ENCODE results near the gene LMTK2.

LMTK2 gene

DNA sequence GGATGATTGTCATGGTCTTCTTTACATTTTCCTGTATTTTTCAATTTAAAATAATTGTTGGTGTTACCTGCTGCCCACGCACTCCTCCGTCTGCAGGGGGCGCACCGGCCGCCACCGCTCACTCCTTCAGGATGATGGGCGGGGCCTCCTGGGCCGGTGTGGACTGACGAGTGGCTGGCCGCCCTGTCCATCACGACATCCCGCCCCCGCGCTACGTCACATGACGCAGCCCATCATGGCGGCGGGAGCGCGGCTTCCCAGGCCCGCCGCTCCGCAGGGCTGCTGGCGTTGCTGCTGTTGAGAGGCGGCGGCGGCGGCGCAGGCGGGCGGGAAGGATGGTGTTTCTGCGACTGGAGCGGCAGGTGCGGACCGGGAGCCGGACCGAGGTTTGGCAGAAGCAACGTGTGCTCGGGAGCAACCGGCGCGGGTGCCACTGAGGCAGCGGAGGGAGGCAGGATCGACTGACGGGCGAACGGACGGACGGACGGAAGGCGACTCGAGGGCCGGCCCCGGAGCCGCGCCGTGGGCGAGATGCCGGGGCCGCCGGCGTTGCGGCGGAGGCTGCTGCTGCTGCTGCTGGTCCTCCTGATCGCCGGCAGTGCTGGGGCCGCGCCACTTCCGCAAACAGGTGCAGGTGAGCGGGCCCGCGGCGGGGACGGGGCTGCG lies at the start of gene LMTK2:
Gene LMTK2 (plus strand): TSS at position 216 of the 666 bp plus-strand sequence. CDS start 316 bp downstream, at position 532.
- DNase-seq (ENCODE audit: low read depth in 2 of 2): peak; percentile 96

DNA sequence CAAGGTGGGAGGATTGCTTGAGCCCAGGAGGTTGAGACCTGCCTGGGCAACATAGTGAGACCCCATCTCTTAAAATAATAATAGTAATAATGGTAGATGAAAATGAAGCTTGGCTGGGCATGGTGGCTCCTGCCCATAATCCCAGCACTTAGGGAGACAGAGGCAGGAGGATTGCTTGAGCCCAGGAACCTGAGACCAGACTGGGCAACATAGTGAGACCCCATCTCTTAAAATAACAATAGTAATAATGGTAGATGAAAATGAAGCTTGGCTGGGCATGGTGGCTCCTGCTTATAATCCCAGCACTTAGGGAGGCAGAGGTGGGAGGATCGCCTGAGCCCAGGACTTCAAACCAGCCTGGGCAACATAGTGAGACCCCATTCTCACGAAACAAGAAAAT lies 49.5 kb upstream of the LMTK2 start:
- no peak for DNase-seq (ENCODE audit: low read depth in 2 of 2)

DNA sequence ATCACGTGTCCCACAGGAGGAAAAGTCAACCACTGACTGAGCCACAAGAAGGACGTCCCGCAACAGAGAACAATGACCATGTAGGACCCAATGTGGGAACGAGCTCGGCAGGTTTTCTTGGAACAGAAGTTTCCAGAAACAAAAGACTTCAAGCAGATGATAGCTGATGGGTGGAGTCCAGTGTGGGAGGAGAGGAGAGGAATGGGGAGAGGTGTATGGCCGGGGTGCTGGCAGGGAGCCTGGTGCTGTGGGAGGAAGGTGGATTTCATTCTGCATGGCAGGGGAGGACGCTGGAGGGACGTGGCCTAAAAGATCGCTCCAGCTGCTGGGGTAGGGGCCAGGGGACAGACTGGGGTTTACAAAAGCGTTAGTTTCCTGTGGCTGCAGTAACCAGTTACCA lies 48.5 kb upstream of the LMTK2 start:
- DNase-seq (ENCODE audit: low read depth in 2 of 2): no peak

DNA sequence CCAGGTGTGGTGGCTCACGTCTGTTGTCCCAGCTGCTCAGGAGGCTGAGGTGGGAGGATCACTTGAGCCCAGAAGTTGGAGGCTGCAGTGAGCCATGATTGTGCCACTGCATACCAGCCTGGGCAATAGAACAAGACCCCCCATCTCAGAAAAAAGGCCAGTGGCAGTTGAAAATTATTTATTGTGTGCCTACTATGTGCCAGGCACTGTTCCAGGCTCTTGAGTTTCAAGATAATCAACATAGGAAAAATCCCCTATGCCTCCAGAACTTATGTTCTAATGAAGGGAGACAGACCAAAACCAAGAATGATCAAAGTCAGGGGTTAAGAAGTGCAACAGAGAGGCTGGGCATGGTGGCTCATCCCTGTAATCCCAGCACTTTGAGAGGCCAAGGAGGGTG lies 42.4 kb upstream of the LMTK2 start:
- no peak for DNase-seq (ENCODE audit: low read depth in 2 of 2)

DNA sequence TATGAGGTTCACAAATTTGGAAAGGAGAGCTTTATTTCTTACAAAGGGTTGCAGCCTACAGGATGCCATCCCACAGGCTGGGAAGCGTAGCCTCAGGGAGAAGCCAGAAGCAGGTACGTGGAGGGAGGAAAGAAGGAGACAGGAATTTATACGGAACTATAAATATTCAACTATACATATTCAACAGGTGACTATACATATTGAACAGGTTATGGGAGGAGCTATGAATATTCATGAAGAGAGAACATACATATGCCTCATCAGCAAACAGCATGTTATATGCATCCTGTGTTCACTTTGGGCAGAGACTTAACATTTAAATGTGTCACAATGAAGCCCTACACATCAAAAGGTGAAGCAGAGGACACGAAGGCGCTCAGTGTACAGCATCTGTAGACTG lies 40.5 kb upstream of the LMTK2 start:
- no peak for DNase-seq (ENCODE audit: low read depth in 2 of 2)

DNA sequence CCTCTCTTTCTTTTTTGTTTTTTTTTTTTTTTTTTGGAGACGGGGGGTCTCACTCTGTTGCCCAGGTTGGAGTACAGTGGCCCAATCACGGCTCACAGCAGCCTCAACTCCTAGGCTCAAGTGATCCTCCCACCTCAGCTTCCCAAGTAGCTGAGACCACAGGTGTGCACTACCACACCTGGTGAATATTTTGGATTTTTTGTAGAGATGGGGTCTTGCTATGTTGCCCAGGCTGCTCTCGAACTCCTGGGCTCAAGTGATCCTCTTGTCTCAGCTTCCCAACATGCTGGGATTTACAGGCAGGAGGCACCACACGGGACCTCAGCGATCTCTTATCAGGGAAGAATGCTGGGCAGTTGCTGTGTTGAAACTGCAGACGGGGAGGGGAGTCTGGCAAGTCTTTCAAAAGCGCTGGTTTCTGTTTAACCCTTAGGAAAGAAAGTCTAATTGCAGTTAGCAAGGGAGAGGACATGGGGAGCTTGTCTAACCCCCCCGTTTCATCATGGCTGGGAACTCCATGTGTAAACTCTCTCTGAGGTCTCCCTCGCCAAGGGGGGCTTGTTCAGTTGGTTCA lies 39.6 kb upstream of the LMTK2 start:
- DNase-seq (ENCODE audit: low read depth in 2 of 2): no peak

DNA sequence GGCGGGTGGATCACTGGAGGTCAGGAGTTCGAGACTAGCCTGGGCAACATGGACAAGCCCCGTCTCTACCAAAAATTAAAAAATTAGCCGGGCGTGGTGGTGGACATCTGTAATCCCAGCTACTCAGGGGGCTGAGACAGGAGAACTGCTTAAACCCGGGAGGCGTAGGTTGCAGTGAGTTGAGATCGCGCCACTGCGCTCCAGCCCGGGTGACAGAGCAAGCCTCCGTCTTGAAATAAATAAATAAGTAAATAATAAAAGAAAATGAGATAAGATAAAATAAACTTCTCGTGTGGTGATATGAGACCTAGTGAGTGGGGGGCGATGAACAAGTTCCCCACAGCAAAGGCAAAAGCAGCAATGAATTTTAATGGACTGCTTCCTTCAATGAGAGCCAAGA lies 33.6 kb upstream of the LMTK2 start:
- DNase-seq (ENCODE audit: low read depth in 2 of 2): no peak

DNA sequence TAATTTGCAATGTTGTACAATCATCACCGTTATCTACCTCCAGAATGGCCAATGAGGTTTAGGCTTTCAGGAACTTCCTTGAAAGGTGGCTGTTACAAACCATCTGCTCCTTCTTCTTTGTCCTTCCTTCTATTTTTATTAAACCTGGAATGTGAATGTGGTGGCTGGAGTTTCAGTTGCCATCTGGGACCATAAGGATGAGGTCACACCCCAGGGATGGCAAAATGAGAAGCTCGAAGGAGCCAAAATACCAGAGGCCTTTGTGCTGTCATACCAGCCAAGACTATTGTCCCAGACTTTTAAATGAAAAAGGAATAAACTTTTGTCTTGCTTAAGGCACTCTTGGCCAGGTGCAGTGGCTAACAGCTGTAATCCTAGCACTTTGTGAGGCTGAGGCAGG lies 30.9 kb upstream of the LMTK2 start:
- DNase-seq (ENCODE audit: low read depth in 2 of 2): no peak

DNA sequence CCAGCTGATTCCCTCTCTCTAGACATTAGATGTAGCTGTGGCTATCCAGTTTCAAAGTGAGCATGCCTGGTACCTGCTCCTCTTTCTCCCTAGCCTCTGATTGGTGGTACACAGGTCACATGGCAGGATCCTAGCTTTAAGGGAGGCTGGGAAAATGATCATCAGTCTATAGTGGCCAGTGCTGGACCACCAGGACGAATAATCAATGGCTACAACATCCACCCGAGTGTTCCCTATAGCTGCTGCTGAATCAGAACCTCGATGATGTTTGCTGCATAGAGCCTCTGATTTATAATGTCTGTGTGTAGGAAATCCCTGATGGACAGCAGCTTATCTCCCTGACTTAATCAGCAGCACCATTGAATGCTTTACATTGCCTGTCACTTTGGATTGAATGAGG lies 28.9 kb upstream of the LMTK2 start:
- no peak for DNase-seq (ENCODE audit: low read depth in 2 of 2)

DNA sequence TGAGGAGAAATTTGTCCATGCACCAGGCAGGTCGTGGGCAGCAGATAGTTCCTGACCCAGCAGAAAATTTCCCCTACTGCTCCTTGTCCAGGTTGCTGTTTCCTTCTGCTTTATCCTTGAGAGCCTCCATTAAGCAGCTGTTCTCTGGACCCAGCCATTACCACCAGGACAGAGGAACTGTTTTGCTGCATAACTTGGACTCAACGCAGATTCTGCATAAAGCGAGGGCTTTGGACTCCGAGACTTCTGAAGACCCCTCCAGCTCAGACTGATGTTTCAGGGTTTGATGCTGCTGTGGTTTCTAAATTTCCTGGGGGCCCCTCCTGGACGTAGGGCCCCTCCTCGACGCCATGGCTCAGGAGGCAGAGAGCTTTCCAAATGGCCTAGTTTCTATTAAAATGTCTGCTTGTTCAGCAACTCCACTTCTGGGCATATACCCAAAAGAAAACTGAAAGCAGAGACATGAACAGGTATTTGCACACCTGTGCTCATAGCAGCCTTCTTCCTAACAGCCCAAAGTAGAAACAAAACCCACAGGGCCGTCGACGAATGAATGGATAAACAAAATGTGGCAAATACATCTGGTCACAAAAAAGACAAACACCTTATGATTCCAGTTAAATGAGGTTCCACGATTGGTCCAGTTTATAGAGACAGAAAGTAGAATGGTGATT lies 28.3 kb upstream of the LMTK2 start:
- no peak for DNase-seq (ENCODE audit: low read depth in 2 of 2)

DNA sequence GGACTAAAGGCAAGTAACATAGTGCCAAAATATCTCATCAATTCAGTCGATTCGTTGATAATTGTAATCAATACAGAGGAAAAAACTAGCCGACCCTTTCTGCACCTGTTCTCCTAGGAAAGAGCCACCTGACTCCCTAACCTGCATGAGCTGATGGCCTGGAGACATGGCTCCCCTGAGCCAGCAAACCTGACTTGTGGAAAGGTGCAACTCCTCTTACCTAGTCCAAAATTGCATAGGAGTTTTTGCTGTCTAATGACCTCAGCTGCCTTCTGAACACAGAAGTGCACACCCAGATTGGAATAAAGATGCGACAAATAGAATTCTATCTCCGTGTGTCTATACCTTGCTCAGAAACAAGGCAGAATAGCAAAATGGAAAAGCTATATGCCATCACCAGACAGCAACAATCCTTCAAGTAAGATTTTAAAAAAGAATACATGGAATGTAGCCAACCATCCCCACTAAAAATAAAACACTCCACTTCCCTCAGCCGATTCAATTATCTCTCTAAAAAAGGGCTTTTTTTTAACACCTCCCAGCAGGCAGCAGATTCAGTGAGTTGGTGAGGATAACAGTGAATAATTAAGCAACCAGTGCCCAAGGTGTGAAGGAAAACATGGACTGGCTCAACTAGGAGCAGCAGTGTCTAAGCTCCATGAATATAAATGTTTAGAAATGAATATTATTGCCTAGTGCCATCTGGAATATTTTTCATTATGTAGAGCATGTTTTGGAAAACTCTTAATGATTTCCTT lies 26.6 kb upstream of the LMTK2 start:
- DNase-seq (ENCODE audit: low read depth in 2 of 2): no peak

DNA sequence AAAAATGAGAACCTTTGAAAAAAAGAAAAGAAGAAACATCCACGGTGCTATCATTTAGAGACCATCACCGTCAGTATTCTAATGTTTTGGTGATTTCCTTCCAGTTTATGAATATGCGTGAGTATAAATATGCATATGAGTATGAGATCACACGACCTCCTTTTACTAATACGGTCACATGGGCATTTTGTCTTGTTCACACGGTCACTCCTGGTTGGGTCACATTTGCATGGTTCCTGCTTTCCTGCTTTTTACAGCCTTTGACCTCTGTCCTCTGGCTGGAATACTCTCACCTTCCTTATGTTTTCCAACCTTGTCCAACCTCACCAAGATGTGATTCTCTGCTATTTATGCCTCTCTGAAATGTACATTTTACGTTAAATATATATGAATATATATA lies 25.3 kb upstream of the LMTK2 start:
- no peak for DNase-seq (ENCODE audit: low read depth in 2 of 2)

DNA sequence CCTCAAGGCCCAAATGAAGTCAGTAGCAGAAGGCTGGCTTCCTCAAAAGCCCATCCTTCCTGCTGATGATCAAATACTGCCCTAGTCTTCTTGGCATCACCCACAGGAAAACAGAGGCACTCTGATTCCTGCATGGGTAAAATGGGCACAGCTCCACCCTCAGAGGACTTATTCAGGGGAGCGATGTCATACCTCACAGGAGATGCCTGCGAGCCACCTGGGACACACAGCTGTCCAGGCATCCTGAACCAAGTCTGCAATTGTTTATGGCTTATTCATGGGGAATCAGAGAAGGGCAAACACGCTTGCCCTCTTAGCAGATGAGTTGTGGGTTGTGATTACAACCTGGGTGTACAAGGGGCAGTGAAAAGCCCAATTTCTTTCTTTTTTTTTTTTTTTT lies 22.0 kb upstream of the LMTK2 start:
- no peak for DNase-seq (ENCODE audit: low read depth in 2 of 2)

DNA sequence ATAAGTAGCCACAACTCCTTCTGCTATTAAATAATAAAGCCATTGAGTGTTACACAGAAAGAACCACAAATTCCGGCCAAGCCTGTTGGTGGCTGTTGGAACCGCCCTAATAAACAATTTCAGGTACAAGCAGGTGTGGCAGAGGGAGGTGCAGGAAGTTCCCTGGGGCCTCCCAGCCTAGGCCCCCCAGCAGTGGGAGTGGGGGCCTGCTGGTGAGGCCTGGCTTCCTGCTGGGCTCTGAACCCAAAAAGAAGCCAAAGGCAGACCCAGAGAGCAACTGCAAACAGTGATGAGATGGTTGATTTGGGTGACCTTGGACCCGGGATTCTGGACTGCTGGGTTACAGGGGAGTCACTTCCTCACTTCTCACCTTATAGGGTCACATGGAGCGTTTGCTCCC lies 21.0 kb upstream of the LMTK2 start:
- no peak for DNase-seq (ENCODE audit: low read depth in 2 of 2)

DNA sequence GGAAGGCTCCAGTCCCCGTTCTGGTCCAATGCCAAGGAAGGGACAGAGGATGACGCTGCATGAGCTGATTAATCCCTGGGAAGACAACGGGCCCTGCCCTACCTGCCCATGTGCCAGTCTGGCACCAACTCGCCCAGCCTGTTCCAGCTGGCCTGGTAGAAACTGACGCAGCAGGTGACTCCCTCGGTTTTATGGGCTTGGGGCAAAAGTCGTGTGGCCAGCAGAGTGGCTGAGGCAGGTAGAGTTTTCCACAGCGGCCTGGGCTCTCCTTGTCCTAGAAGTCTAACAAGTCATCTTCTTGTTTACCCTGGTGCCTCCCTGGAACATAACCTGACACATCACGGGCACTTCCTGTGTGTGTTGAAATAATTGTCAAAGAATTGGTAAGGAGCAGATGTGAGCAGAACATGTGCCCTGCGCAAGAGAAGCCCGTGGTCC lies 20.4 kb upstream of the LMTK2 start:
- DNase-seq (ENCODE audit: low read depth in 2 of 2): no peak

DNA sequence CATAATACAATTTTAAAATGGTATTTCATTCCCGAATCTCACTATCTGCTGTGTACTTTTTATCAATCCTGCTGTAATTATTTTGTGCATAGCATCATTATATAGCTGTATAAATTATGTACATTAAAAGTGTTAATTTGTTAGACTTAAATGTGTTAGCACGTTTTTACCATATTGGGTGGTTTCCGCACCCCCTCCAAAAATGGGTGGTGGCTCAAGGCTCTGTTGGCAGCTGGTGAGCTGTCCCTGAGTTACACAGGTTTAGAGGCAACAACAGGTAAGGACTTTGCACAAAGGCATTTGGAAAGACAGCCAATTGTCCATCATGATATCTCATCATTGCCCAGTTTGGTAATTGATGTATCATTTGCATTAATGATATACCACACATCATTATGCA lies 18.6 kb upstream of the LMTK2 start:
- no peak for DNase-seq (ENCODE audit: low read depth in 2 of 2)

DNA sequence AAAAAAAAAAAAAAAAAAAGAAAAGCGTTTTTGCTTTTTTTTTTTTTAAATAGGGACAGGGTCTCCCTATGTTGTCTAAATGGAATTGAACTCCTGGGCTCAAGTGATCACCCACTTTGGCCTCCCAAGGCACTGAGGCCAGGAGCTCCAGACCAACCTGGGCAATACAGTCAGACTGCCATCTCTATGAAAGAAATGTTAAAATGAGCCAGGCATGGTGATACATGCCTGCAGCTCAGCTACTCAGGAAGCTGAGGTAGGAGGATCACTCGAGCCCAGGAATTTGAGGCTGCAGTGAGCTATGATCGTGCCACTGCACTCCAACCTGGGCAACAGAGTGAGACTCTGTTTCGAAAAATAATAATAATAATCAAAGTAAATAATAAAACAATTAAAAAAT lies 16.5 kb upstream of the LMTK2 start:
- DNase-seq (ENCODE audit: low read depth in 2 of 2): no peak

DNA sequence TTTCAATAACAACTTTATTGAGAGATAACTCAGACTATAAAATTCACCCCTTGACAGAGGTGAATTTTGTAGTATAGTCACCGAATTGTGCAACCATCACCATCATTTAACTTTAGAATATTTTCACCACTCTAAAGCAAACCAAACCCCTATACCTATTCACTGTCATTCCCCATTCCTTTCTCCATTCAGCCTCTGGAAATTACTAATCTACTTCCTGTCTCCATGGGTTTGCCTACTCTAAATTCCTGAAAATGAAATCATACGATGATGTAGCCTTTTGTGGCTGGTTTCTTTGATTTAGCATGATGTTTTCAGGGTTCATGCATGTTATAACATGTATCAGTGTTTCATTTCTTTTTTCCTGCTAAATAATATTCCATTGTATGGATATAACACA lies 15.6 kb upstream of the LMTK2 start:
- DNase-seq (ENCODE audit: low read depth in 2 of 2): no peak

DNA sequence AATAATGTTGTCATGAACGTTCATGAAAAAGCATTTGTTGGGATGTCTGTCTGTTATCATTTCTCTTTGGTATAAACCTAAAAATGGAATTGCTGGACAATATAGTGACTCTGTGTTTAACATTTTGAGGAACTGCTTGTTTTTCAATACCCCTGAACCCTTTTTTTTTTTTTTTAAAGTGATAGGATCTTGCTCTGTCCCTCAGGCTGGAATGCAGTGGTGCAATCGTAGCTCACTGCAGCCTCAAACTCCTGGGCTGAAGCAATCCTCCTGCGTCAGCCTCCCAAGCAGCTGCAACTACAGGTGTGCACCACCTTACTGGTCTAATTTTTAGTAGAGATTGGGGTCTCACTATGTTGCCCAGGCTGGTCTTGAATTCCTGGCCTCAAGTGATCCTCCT lies 15.1 kb upstream of the LMTK2 start:
- no peak for DNase-seq (ENCODE audit: low read depth in 2 of 2)

DNA sequence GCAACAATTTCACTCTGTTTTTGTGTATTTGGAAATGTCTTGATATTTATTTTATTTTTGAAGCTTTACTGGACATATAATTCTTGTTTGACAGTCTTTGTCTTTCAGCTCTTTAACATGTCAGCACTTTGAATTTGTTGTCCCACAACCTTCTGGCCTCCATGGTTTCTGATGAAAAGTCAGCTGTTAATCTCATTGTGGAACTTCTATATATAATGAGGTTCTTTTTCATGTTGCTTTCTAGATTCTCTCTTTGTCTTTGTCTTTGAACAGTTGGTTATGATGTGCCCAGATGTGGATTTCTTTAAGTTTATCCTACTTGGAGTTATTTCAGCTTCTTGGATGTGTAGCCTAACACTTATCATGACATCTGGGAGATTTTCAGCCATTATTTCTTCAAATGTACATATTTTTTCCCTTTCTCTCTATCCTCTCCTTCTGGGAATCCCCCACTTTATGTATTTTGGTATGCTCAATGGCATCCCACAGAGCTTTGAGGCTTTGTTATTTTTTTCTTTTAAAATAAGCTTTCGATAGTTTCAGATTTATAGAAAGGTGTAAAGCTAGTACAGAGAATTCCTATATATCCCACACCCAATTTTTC lies 9.5 kb upstream of the LMTK2 start:
- no peak for DNase-seq (ENCODE audit: low read depth in 2 of 2)

DNA sequence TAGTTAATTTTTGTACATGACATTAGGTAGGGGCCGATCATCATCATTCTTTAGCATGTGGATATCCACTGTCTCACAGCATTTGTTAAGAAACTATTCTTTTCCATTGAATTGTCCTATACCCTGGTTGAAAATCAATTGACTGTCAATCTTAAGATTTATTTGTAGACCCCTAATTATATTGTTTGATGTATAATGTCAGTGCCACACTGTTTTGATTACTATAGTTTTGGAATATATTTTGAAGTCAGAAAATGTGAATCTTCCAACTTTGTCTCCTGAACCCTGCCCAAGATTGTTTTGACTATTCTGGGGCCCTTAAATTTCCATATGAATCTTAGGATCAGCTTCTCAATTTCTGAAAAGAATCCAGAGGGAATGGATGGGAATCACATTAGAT lies 6.6 kb upstream of the LMTK2 start:
- DNase-seq (ENCODE audit: low read depth in 2 of 2): no peak

DNA sequence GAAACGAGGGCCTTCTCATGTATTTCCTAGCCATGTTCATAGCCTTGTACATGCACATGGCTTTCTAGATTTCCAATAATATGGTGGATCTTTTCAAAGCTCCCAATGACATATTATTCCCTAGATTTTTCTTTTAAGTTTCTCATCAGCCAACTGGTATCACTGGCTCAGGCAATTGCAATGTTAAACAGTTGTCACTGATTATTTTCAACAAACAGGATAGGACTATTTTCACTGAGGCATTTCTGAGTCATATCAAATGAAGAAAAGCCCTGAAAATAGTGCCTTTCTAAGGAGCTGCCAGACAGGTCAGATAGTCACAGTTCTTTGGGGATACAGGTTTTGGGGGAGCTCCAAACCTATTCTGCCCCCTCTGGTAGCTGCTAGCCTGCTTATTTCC lies 4.5 kb upstream of the LMTK2 start:
- no peak for DNase-seq (ENCODE audit: low read depth in 2 of 2)

Measured in stimulated activated CD8-positive, alpha-beta memory T cell treated with anti-CD3 and anti-CD28 coated beads, Interleukin-2, amount 100 ng/mL, for 1 hour (primary cell).